Epithelial cell of esophagus (primary cell): ENCODE measurements around the gene TLR9.

Source experiments
- DNase-seq: peaks from one replicate; pipeline ENCODE4 v3.0.0; 2010; ENCODE audit warnings: low read depth
- H3K4me3 ChIP-seq: 2 replicates; pipeline ENCODE4 v1.5.1; 2011; ENCODE audit warnings: mild to moderate bottlenecking, low read length, control low read depth
- CTCF ChIP-seq: IDR thresholded peaks from 2 replicates; pipeline ENCODE4 v1.5.1; 2011; ENCODE audit warnings: low read depth, mild to moderate bottlenecking, low read length, control low read depth, inconsistent platforms; ENCODE audit not compliant: insufficient read depth; ENCODE audit errors: missing control alignments

Gene TLR9

GRCh38 chr3:52230889-52231499 is 5.5 kb upstream of the TLR9 start:
- DNase-seq: no peak
- no peak overlapping the region for H3K4me3 ChIP-seq
- no peak for TF ChIP-seq CTCF

GRCh38 chr3:52230461-52230860 is 5.0 kb upstream of the TLR9 start:
- no peak for TF ChIP-seq CTCF
- no peak overlapping the region for H3K4me3 ChIP-seq
- DNase-seq: no peak

- no peak for DNase-seq
- TF ChIP-seq CTCF: no peak
- no peak overlapping the region for H3K4me3 ChIP-seq
Measured at GRCh38 chr3:52229656-52230055, 4.2 kb upstream of the TLR9 start.

GRCh38 chr3:52228751-52229291 is 3.4 kb upstream of the TLR9 start:
- DNase-seq: no peak
- no peak for TF ChIP-seq CTCF
- H3K4me3 ChIP-seq: no peak overlapping the region

- DNase-seq: no peak
- no peak for TF ChIP-seq CTCF
- no peak overlapping the region for H3K4me3 ChIP-seq
Measured at GRCh38 chr3:52228266-52228665, 2.8 kb upstream of the TLR9 start.

GRCh38 chr3:52227766-52228165 is 2.3 kb upstream of the TLR9 start:
- no peak overlapping the region for H3K4me3 ChIP-seq
- no peak for TF ChIP-seq CTCF
- DNase-seq: no peak

GRCh38 chr3:52227117-52227516 is 1.7 kb upstream of the TLR9 start:
- no peak for TF ChIP-seq CTCF
- H3K4me3 ChIP-seq: no peak overlapping the region
- DNase-seq: no peak
